GM12878 (cell line): Measurements from ENCODE around the gene NGB.

Experiments
- POLR2AphosphoS5 ChIP-seq: IDR thresholded peaks from 2 replicates; pipeline ENCODE4 v1.6.1; 2011; ENCODE audit warnings: mild to moderate bottlenecking, low read length, inconsistent platforms
- TF ChIP-seq, protein P1 (sequence below), 3 experiments: IDR thresholded peaks in 2 of 3; conservative IDR thresholded peaks in 1 of 3; 2 replicates each; pipeline ENCODE4 v1.5.1; 2011; ENCODE audit warnings: low read depth in 3 of 3, low read length in 3 of 3, mild to moderate bottlenecking in 3 of 3, control low read depth in 2 of 3, moderate library complexity in 2 of 3, inconsistent platforms in 1 of 3, mixed read lengths in 1 of 3; ENCODE audit not compliant: control insufficient read depth in 2 of 3, insufficient read depth in 1 of 3; ENCODE audit errors: extremely low read depth in 1 of 3
- TF ChIP-seq, protein P2 (sequence below): IDR thresholded peaks from 2 replicates; pipeline ENCODE4 v1.6.1; 2012; ENCODE audit warnings: low read depth, low read length, improper control_type of control experiment

DNA sequence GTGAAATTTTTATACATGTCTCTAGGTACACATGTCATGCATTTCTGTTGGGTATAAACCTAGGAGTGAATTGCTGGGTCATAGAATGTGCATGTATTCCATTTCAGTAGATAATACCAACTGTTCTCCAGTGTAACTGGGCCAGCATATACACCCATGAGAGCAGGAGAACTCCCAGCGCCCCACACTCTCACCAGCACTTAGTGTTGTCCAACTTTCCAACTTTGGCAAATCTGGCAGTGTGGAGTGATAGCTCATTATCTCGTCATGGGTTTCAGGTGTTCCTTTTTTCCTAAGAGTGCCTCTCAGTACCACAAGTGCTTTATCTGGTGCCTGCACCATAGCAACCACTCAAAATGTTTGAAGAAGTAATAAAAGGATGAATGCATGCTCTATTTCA is 40.1 kb downstream of the NGB start:
- no peak for TF ChIP-seq POLR2AphosphoS5
- TF ChIP-seq, protein P1, sequence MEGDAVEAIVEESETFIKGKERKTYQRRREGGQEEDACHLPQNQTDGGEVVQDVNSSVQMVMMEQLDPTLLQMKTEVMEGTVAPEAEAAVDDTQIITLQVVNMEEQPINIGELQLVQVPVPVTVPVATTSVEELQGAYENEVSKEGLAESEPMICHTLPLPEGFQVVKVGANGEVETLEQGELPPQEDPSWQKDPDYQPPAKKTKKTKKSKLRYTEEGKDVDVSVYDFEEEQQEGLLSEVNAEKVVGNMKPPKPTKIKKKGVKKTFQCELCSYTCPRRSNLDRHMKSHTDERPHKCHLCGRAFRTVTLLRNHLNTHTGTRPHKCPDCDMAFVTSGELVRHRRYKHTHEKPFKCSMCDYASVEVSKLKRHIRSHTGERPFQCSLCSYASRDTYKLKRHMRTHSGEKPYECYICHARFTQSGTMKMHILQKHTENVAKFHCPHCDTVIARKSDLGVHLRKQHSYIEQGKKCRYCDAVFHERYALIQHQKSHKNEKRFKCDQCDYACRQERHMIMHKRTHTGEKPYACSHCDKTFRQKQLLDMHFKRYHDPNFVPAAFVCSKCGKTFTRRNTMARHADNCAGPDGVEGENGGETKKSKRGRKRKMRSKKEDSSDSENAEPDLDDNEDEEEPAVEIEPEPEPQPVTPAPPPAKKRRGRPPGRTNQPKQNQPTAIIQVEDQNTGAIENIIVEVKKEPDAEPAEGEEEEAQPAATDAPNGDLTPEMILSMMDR (IDR thresholded peaks at IDR 0.05 in 2 of 3, conservative IDR thresholded peaks at IDR 0.05 in 1 of 3; ENCODE audit: control insufficient read depth in 2 of 3, extremely low read depth in 1 of 3, insufficient read depth in 1 of 3, low read depth in 3 of 3, low read length in 3 of 3), result no peak
- TF ChIP-seq, protein P2, sequence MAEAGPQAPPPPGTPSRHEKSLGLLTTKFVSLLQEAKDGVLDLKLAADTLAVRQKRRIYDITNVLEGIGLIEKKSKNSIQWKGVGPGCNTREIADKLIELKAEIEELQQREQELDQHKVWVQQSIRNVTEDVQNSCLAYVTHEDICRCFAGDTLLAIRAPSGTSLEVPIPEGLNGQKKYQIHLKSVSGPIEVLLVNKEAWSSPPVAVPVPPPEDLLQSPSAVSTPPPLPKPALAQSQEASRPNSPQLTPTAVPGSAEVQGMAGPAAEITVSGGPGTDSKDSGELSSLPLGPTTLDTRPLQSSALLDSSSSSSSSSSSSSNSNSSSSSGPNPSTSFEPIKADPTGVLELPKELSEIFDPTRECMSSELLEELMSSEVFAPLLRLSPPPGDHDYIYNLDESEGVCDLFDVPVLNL, result no peak
